Liver (tissue), 9 donors: ENCODE results near the gene C3orf20. TPM values are rescaled to one million over a fixed set of nuclear protein-coding genes. Genes with fewer than 3 reads are reported as not detected.

Source experiments
- DNase-seq: peaks from one replicate; pipeline ENCODE4 v3.0.0-alpha.2; 2017; ENCODE audit warnings: low spot score
- H3K27ac ChIP-seq, 2 donors: one replicate each; pipeline ENCODE4 v1.7.0; 2013; ENCODE audit warnings: inconsistent platforms in 2 of 2, low read length in 2 of 2, control low read depth in 1 of 2, low read depth in 1 of 2, mild to moderate bottlenecking in 1 of 2
- H3K27me3 ChIP-seq, 4 donors: one replicate each; pipeline versions ENCODE4 v1.6.1 to v1.7.0; 2013; ENCODE audit warnings: low read length in 3 of 4, inconsistent platforms in 1 of 4, mild to moderate bottlenecking in 1 of 4, moderate library complexity in 1 of 4; ENCODE audit not compliant: control insufficient read depth in 4 of 4, insufficient read depth in 4 of 4
- H3K36me3 ChIP-seq, 4 donors: one replicate each; pipeline versions ENCODE4 v1.6.1 to v1.7.0; 2013; ENCODE audit warnings: low read length in 3 of 4, mild to moderate bottlenecking in 3 of 4, low read depth in 1 of 4, moderate library complexity in 1 of 4; ENCODE audit not compliant: control insufficient read depth in 4 of 4, insufficient read depth in 3 of 4
- H3K4me1 ChIP-seq, 4 donors: one replicate each; pipeline versions ENCODE4 v1.6.1 to v1.7.0; 2013; ENCODE audit warnings: low read length in 3 of 4, mild to moderate bottlenecking in 3 of 4, moderate library complexity in 1 of 4; ENCODE audit not compliant: control insufficient read depth in 4 of 4, insufficient read depth in 4 of 4
- H3K4me3 ChIP-seq, 3 donors: one replicate each; pipeline versions ENCODE4 v1.6.1 to v1.7.0; 2013; ENCODE audit warnings: low read length in 3 of 3, control low read depth in 1 of 3, low read depth in 1 of 3, mild to moderate bottlenecking in 1 of 3
- H3K9ac ChIP-seq, 2 donors: one replicate each; pipeline ENCODE4 v1.7.0; 2013; ENCODE audit warnings: low read length in 2 of 2, mild to moderate bottlenecking in 2 of 2, moderate library complexity in 2 of 2, control low read depth in 1 of 2, low read depth in 1 of 2
- H3K9me3 ChIP-seq, 4 donors: one replicate each; pipeline versions ENCODE4 v1.6.1 to v1.7.0; 2013; ENCODE audit warnings: low read length in 3 of 4; ENCODE audit not compliant: control insufficient read depth in 4 of 4
- EGR1 ChIP-seq, 2 donors: IDR thresholded peaks; 2 replicates each; pipeline ENCODE4 v1.6.1; 2016 to 2018; ENCODE audit warnings: antibody characterized with exemption in 2 of 2, low read depth in 2 of 2
- FOXA2 ChIP-seq: IDR thresholded peaks from 2 replicates; pipeline ENCODE4 v1.6.1; 2016; ENCODE audit warnings: antibody characterized with exemption
- GABPA ChIP-seq, 2 donors: IDR thresholded peaks in 1 of 2; conservative IDR thresholded peaks in 1 of 2; 2 replicates each; pipeline ENCODE4 v1.6.1; 2016; ENCODE audit warnings: antibody characterized with exemption in 2 of 2, mild to moderate bottlenecking in 1 of 2, moderate library complexity in 1 of 2
- HNF4G ChIP-seq: IDR thresholded peaks from 2 replicates; pipeline ENCODE4 v1.6.1; 2016; ENCODE audit warnings: antibody characterized with exemption
- JUND ChIP-seq, 2 donors: IDR thresholded peaks; 2 replicates each; pipeline ENCODE4 v1.6.1; 2016; ENCODE audit warnings: antibody characterized with exemption in 2 of 2
- NR2F2 ChIP-seq: IDR thresholded peaks from 2 replicates; pipeline ENCODE4 v1.6.1; 2016; ENCODE audit warnings: antibody characterized with exemption
- RXRA ChIP-seq, 2 donors: IDR thresholded peaks; 2 replicates each; pipeline ENCODE4 v1.6.1; 2017 to 2018; ENCODE audit warnings: antibody characterized with exemption in 2 of 2, mild to moderate bottlenecking in 1 of 2
- SP1 ChIP-seq: IDR thresholded peaks from 2 replicates; pipeline ENCODE4 v1.6.1; 2018; ENCODE audit warnings: antibody characterized with exemption, mild to moderate bottlenecking
- TAF1 ChIP-seq: conservative IDR thresholded peaks from 2 replicates; pipeline ENCODE4 v1.6.1; 2016; ENCODE audit warnings: antibody characterized with exemption, mild to moderate bottlenecking
- YY1 ChIP-seq: IDR thresholded peaks from 2 replicates; pipeline ENCODE4 v1.6.1; 2016; ENCODE audit warnings: antibody characterized with exemption, mild to moderate bottlenecking
- WGBS: extraction: QIAGEN DNeasy Blood & Tissue Kit; methylation state at CpG from one replicate; pipeline ENCODE4 v1.1.7; 2013; 5-methylcytosine and 5-hydroxymethylcytosine counted together
- polyA plus RNA-seq, 2 donors: library from polyadenylated mRNA; stranded (reverse) in 1 of 2; unstranded in 1 of 2; fragments of 200-250 nt in 1 of 2; fragments of >200 nt in 1 of 2; fragmentation: Nextera tagmentation in 1 of 2; extraction: Ambion mirVana in 1 of 2; gene quantifications; one replicate each; pipeline versions ENCODE4 v1.2.1 to v1.2.3, GENCODE V29; 2013 to 2015
- total RNA-seq, 2 donors: library from RNA; depleted of rRNA; stranded (reverse); fragments of >200 nt; gene quantifications; one replicate each; pipeline ENCODE4 v1.2.3, GENCODE V29; 2014
- TF ChIP-seq, protein P1 (sequence below): IDR thresholded peaks from 2 replicates; pipeline ENCODE4 v1.6.1; 2016; ENCODE audit warnings: antibody characterized with exemption
- TF ChIP-seq, protein P2 (sequence below): fragments of 150-350 bp; IDR thresholded peaks from 2 replicates; pipeline ENCODE4 v1.5.1; 2017; ENCODE audit warnings: improper control_type of control experiment, low read depth, low read length; ENCODE audit not compliant: missing input control
- TF ChIP-seq, protein P3 (sequence below): IDR thresholded peaks from 2 replicates; pipeline ENCODE4 v1.6.1; 2016; ENCODE audit warnings: antibody characterized with exemption, mild to moderate bottlenecking
- TF ChIP-seq, protein P4 (sequence below): IDR thresholded peaks from 2 replicates; pipeline ENCODE4 v1.6.1; 2016; ENCODE audit warnings: antibody characterized with exemption
- TF ChIP-seq, protein P5 (sequence below): IDR thresholded peaks from 2 replicates; pipeline ENCODE4 v1.6.1; 2016; ENCODE audit warnings: antibody characterized with exemption
- donor health status: healthy.
- donor health status: healthy.
- donor health status: healthy.
- donor health status: healthy.
- donor health status: healthy.

Gene C3orf20
- total and polyA plus RNA-seq, 4 donors, result 0.05 to 0.08 TPM; not detected in 2

DNA sequence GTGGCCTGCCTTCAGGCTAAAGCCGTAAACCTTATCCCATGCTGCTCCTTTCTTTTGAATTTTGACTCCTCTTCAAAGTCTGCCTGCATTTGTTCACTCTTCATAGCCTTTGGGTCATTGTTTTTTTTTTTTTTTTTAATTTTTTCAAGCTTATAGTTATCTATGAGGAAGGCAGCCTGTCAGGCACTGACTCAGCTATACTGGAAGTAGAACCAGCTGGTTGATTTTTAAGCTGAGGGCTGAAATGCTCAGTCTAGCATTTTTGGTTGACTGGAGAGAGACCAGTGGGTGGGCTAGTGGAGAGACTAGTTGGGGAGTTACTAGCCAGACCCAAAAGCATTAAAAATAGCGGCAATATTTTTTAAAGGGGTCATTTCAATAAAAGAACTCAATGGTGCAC lies 44.1 kb downstream of the C3orf20 start:
- Histone ChIP-seq H3K4me3 (no peak overlapping the region), H3K9ac (no peak overlapping the region), H3K4me1 (no peaks in the 10 kb centered on the region), H3K9me3 (no peaks in the 10 kb centered on the region), H3K27me3 (no peaks in the 10 kb centered on the region), H3K27ac (no peak overlapping the region), H3K36me3 (no peaks in the 10 kb centered on the region)
- DNase-seq, result no peak
- TF ChIP-seq, protein P1, sequence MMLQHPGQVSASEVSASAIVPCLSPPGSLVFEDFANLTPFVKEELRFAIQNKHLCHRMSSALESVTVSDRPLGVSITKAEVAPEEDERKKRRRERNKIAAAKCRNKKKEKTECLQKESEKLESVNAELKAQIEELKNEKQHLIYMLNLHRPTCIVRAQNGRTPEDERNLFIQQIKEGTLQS, result no peak
- TF ChIP-seq JUND (IDR thresholded peaks at IDR 0.05) (no peak), NR2F2 (no peak), TAF1 (no peak), YY1 (no peak), GABPA (IDR thresholded peaks at IDR 0.05 in 1 of 2, conservative IDR thresholded peaks at IDR 0.05 in 1 of 2) (no peak), EGR1 (IDR thresholded peaks at IDR 0.05; ENCODE audit: low read depth in 2 of 2) (no peak), HNF4G (no peak), RXRA (IDR thresholded peaks at IDR 0.05) (no peak)
- TF ChIP-seq, protein P2, sequence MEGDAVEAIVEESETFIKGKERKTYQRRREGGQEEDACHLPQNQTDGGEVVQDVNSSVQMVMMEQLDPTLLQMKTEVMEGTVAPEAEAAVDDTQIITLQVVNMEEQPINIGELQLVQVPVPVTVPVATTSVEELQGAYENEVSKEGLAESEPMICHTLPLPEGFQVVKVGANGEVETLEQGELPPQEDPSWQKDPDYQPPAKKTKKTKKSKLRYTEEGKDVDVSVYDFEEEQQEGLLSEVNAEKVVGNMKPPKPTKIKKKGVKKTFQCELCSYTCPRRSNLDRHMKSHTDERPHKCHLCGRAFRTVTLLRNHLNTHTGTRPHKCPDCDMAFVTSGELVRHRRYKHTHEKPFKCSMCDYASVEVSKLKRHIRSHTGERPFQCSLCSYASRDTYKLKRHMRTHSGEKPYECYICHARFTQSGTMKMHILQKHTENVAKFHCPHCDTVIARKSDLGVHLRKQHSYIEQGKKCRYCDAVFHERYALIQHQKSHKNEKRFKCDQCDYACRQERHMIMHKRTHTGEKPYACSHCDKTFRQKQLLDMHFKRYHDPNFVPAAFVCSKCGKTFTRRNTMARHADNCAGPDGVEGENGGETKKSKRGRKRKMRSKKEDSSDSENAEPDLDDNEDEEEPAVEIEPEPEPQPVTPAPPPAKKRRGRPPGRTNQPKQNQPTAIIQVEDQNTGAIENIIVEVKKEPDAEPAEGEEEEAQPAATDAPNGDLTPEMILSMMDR, result no peak
- TF ChIP-seq, protein P3, sequence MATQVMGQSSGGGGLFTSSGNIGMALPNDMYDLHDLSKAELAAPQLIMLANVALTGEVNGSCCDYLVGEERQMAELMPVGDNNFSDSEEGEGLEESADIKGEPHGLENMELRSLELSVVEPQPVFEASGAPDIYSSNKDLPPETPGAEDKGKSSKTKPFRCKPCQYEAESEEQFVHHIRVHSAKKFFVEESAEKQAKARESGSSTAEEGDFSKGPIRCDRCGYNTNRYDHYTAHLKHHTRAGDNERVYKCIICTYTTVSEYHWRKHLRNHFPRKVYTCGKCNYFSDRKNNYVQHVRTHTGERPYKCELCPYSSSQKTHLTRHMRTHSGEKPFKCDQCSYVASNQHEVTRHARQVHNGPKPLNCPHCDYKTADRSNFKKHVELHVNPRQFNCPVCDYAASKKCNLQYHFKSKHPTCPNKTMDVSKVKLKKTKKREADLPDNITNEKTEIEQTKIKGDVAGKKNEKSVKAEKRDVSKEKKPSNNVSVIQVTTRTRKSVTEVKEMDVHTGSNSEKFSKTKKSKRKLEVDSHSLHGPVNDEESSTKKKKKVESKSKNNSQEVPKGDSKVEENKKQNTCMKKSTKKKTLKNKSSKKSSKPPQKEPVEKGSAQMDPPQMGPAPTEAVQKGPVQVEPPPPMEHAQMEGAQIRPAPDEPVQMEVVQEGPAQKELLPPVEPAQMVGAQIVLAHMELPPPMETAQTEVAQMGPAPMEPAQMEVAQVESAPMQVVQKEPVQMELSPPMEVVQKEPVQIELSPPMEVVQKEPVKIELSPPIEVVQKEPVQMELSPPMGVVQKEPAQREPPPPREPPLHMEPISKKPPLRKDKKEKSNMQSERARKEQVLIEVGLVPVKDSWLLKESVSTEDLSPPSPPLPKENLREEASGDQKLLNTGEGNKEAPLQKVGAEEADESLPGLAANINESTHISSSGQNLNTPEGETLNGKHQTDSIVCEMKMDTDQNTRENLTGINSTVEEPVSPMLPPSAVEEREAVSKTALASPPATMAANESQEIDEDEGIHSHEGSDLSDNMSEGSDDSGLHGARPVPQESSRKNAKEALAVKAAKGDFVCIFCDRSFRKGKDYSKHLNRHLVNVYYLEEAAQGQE, result no peak
- TF ChIP-seq, protein P4, sequence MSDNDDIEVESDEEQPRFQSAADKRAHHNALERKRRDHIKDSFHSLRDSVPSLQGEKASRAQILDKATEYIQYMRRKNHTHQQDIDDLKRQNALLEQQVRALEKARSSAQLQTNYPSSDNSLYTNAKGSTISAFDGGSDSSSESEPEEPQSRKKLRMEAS, result no peak
- TF ChIP-seq, protein P5, sequence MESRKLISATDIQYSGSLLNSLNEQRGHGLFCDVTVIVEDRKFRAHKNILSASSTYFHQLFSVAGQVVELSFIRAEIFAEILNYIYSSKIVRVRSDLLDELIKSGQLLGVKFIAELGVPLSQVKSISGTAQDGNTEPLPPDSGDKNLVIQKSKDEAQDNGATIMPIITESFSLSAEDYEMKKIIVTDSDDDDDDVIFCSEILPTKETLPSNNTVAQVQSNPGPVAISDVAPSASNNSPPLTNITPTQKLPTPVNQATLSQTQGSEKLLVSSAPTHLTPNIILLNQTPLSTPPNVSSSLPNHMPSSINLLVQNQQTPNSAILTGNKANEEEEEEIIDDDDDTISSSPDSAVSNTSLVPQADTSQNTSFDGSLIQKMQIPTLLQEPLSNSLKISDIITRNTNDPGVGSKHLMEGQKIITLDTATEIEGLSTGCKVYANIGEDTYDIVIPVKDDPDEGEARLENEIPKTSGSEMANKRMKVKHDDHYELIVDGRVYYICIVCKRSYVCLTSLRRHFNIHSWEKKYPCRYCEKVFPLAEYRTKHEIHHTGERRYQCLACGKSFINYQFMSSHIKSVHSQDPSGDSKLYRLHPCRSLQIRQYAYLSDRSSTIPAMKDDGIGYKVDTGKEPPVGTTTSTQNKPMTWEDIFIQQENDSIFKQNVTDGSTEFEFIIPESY, result no peak
- WGBS, result 96% methylated on average over 2 of the region's 2 CpGs

DNA sequence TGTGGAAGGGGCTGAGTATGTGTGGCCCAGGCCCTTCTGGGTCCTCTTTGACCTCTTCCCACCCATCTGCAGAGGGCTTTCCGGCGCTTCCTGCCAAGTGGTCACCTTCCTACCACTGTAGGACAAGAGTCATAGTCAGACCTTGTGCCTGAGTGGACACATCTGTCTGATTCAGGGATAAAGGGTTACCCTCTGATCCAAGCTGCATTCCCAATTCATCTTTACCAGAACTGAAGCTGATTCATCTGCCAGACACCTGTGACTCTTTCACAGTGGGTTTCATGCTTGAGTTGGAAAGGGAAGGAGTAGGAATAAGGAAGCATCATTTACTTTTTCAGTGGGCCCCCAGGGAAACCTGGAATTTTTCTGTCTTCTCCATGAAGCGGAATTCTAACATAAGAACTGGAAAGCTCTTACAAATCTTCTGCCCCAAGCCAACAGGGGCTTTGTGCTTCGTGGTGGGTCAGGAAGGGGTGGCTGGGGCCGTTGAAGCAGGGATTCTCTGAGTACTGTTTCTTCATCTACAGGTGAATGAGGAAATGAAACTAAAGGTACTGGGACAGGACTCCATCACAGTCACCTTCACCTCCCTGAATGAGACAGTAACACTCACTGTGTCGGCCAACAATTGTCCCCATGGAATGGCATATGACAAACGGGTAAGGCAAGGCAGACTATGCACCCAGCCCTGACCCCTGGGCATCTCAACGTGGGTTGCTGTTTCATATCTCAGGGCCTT lies 46.4 kb downstream of the C3orf20 start:
- no peak overlapping the region for H3K4me3 ChIP-seq
- H3K27ac ChIP-seq, result no peak overlapping the region
- no peak for DNase-seq
- H3K27me3 ChIP-seq, result no peaks in the 10 kb centered on the region
- peaks cover 4 to 17% (median 13%) of the 10 kb centered on the region in 4 donors for H3K4me1 ChIP-seq
- H3K9ac ChIP-seq, result no peak overlapping the region
- 89% methylated on average over 8 of the region's 8 CpGs for WGBS
- no peaks in the 10 kb centered on the region for H3K9me3 ChIP-seq
- no peaks in the 10 kb centered on the region for H3K36me3 ChIP-seq
- no peak for TF ChIP-seq FOXA2
- TF ChIP-seq, protein P3, result no peak
- TF ChIP-seq, protein P1, result no peak
- no peak for TF ChIP-seq HNF4G
- no peak for TF ChIP-seq JUND (IDR thresholded peaks at IDR 0.05)
- TF ChIP-seq SP1, result no peak
- TF ChIP-seq, protein P4, result no peak
- TF ChIP-seq, protein P2, result no peak
